ENCODE data around the gene KRTAP5-11.
"Not testable (repeated sequence)": the region's sequence is repeated elsewhere in the genome, so short reads cannot be mapped to it uniquely, and the experiment has no call there.

The KRTAP5-11 gene

DNA sequence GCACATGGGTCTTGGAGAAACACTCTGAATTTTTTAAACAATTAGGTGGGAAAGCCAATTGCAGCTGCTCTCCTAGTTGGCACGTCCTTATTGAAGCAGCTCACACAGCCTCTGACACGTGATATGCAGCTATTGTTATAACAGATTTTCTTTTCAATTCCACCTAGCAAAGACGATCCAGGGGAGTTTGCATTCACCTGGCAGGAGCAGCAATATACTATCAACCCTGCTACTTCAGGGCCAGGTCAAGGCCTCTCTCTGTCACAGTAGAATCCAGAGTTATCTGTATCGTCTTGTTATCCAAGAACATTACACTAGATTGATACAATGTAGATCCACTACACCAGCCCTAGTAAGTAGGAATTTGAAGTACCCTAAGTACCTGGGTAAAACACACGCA is 8.3 kb downstream of the KRTAP5-11 start:
- Mint-ChIP-seq H3K9me3 (no peaks in the 10 kb centered on the region), H3K4me1 (ENCODE audit: low read depth) (no peaks in the 10 kb centered on the region), H3K27me3 (peaks cover 3% of the 10 kb centered on the region), H3K27ac (no peak overlapping the region), H3K36me3 (ENCODE audit: low read depth) (no peaks in the 10 kb centered on the region), H3K4me3 (no peak overlapping the region)
- intact Hi-C loops (cut with micrococcal nuclease) = no loop called here

- no peaks in the 10 kb centered on the region for H3K36me3 Mint-ChIP-seq (ENCODE audit: low read depth)
- peaks cover 1% of the 10 kb centered on the region for H3K27me3 Mint-ChIP-seq
- H3K27ac Mint-ChIP-seq = no peak overlapping the region
- no peaks in the 10 kb centered on the region for H3K4me1 Mint-ChIP-seq (ENCODE audit: low read depth)
- no peaks in the 10 kb centered on the region for H3K9me3 Mint-ChIP-seq
- no peak overlapping the region for H3K4me3 Mint-ChIP-seq
- intact Hi-C loops (cut with micrococcal nuclease) = no loop called here
These were observed 9.9 kb downstream of the KRTAP5-11 start for GRCh38 chr11:71572811-71573210.

GRCh38 chr11:71571101-71571850 is 11.4 kb downstream of the KRTAP5-11 start:
- intact Hi-C loops (cut with micrococcal nuclease); H3K4me1 Mint-ChIP-seq (ENCODE audit: low read depth); H3K4me3 Mint-ChIP-seq; H3K36me3 Mint-ChIP-seq (ENCODE audit: low read depth); H3K27ac Mint-ChIP-seq; H3K9me3 Mint-ChIP-seq; H3K27me3 Mint-ChIP-seq: not testable (repeated sequence)

DNA sequence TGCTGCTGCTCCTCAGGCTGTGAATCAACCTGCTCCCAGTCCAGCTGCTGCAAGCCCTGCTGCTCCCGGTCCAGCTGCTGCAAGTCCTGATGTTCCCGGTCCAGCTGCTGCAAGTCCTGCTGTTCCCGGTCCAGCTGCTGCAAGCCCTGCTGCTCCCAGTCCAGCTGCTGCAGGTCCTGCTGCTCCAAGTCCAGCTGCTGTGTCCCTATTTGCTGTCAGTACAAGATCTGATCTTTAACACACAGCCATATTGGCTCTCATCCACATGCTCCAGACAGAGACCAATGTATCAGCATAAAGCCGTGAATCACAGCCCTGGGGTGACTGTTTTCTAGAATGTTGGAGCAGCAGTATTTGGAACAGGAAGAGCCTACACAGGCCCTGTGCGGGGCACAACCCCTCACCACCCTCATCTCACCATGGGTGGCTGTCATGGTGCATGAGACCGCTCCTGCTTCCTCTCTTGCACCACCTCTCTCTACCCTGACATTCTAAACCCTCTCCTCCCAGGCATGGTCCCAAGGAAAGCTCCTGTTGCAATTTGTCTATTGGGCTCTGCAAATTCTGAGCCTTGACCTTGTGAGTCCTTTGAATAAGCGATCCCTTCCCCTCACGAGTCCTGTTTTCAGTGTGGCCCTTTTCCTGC is 13.8 kb downstream of the KRTAP5-11 start:
- Mint-ChIP-seq H3K4me1 (ENCODE audit: low read depth) (peaks cover 2% of the 10 kb centered on the region), H3K9me3 (no peaks in the 10 kb centered on the region), H3K27me3 (peaks cover 21% of the 10 kb centered on the region), H3K27ac (no peak overlapping the region), H3K4me3 (no peak overlapping the region), H3K36me3 (ENCODE audit: low read depth) (no peaks in the 10 kb centered on the region)
- intact Hi-C loops (cut with micrococcal nuclease) = no loop called here

DNA sequence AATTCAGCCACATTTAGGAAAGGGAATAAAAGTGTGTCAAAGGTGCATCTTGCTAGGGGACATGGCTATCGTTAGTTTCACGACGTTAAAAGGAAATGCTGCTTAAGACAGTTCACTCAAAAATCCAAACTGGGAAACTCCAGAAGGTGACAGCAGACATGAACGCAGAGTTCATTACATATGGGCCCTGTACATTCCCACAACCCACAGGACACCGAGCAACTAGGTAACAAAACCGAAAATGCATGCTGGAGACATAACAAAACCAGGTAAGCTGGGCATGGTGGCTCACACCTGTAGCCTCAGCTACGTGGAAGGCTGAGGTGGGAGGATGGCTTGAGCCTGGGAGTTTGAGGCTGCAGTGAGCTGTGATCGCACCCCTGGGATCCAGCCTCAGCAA is 15.0 kb downstream of the KRTAP5-11 start:
- H3K4me3 Mint-ChIP-seq; H3K27ac Mint-ChIP-seq; H3K9me3 Mint-ChIP-seq; H3K36me3 Mint-ChIP-seq (ENCODE audit: low read depth); intact Hi-C loops (cut with micrococcal nuclease): not testable (repeated sequence)
- Mint-ChIP-seq H3K27me3 (peaks cover 26% of the 10 kb centered on the region), H3K4me1 (ENCODE audit: low read depth) (peaks cover 11% of the 10 kb centered on the region)

DNA sequence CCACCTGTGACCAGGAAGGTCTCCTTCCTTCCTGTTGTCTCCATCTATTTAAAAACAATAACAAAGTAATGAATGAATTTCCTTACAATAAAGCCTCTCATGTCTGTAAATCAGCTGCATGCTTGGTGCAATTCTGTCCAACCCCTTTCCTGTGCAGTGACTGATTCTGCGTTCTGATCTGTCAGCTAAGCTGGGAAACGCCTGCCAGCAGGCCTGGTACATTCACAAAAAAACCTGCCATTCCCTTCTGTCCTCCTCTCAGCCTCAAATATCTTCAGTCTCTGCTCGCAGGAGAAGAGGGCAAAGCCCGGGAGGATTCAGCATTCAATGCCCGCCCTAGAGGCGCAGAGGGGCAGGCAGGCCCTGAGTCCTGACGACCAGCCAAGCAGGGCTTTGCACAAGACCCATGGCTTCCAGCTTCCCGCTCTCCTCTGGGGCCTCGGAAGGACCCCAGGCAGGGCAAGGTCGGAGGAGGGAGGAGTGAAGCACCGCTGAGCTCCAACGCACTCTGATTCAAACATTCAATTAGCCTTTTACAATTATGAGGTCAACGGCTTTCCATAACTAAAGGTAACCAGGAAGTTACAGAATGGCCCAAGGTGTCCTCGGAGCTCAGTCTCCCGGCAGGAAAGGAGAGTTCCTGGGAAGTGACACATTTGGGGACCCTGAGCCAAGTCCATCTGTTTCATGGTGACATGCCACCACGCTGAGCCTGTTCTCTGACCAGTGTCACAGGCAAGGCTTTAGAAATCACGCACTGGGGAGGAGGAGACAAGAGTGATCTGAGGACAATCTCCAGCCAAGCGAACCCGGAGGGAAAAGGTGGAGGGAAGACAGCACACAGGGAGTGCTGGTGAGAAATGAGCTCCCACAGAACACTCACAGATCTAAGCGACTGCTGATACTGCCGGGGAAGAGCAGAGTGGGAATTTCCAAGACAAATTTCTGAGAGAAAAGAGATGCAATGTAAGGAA is 15.8 kb downstream of the KRTAP5-11 start:
- H3K27me3 Mint-ChIP-seq = peaks cover 25% of the 10 kb centered on the region
- H3K9me3 Mint-ChIP-seq, H3K27ac Mint-ChIP-seq: not testable (repeated sequence)

DNA sequence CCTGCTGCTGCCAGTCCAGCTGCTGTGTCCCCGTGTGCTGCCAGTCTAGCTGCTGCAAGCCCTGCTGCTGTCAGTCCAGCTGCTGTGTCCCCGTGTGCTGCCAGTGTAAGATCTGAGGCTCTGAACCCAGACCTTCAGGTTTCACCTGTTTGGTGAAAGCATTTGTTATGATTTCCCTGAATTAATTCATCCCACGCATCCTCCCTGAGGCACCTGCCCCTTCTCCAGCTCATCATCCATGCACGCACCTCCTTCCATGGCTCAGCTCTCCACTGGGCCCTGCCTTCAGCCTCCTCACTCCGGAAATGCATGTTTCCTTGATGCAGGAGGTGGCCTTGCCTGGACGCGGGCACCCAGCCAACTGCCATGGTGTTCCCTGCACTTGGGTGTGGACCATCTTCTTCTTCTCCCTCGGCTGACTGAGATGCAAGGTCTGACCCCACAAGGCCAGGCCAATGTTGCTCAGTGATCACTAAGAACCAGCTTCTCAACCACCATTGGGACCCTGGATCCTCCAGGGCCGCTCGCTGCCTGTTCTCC is 16.5 kb downstream of the KRTAP5-11 start:
- no peak overlapping the region for H3K27ac Mint-ChIP-seq
- peaks cover 30% of the 10 kb centered on the region for H3K27me3 Mint-ChIP-seq
- H3K4me3 Mint-ChIP-seq = no peak overlapping the region
- intact Hi-C loops (cut with micrococcal nuclease) = no loop called here
- no peaks in the 10 kb centered on the region for H3K9me3 Mint-ChIP-seq
- H3K4me1 Mint-ChIP-seq (ENCODE audit: low read depth) = peaks cover 11% of the 10 kb centered on the region
- no peaks in the 10 kb centered on the region for H3K36me3 Mint-ChIP-seq (ENCODE audit: low read depth)

More for the DNA sequence above, 15.8 kb downstream of the KRTAP5-11 start:
- H3K4me3 Mint-ChIP-seq; intact Hi-C loops (cut with micrococcal nuclease); H3K36me3 Mint-ChIP-seq (ENCODE audit: low read depth): not testable (repeated sequence)
- peaks cover 11% of the 10 kb centered on the region for H3K4me1 Mint-ChIP-seq (ENCODE audit: low read depth)

DNA sequence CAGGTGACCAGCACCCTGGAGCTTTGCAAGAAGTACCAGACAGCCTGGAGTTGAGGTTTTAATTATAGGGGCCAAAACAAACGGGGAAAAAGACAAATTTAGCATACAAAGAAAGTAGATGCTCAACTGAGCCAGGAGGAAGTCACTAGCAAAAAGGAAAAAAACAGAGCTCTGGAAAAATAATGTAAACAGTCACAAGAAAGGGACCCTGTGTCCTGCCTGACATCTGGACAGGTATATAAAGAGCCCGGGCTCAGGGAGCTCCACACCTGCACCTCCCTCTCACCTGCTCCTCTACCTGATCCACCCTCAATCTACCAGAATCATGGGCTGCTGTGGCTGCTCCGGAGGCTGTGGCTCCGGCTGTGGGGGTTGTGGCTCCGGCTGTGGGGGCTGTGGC is 17.4 kb downstream of the KRTAP5-11 start, which contains the start of gene KRTAP5-10:
Gene KRTAP5-10, plus strand, starts transcription at position 301 of the 400 bp plus-strand sequence. Its CDS starts 25 bp downstream, at position 326.
- H3K27ac Mint-ChIP-seq = no peak within 1 kb of the TSS
- no peaks in the 10 kb centered on the region for H3K36me3 Mint-ChIP-seq (ENCODE audit: low read depth)
- H3K4me3 Mint-ChIP-seq = no peak within 1 kb of the TSS
- peaks cover 30% of the 10 kb centered on the region for H3K27me3 Mint-ChIP-seq
- H3K9me3 Mint-ChIP-seq = no peaks in the 10 kb centered on the region
- peaks cover 11% of the 10 kb centered on the region for H3K4me1 Mint-ChIP-seq (ENCODE audit: low read depth)
- intact Hi-C loops (cut with micrococcal nuclease) = no loop called here

- Mint-ChIP-seq H3K27me3 (peaks cover 32% of the 10 kb centered on the region), H3K4me3 (no peak overlapping the region), H3K4me1 (ENCODE audit: low read depth) (peaks cover 11% of the 10 kb centered on the region), H3K27ac (no peak overlapping the region), H3K36me3 (ENCODE audit: low read depth) (no peaks in the 10 kb centered on the region), H3K9me3 (no peaks in the 10 kb centered on the region)
- intact Hi-C loops (cut with micrococcal nuclease) = no loop called here
These were observed 18.2 kb downstream of the KRTAP5-11 start for GRCh38 chr11:71564430-71564829.

DNA sequence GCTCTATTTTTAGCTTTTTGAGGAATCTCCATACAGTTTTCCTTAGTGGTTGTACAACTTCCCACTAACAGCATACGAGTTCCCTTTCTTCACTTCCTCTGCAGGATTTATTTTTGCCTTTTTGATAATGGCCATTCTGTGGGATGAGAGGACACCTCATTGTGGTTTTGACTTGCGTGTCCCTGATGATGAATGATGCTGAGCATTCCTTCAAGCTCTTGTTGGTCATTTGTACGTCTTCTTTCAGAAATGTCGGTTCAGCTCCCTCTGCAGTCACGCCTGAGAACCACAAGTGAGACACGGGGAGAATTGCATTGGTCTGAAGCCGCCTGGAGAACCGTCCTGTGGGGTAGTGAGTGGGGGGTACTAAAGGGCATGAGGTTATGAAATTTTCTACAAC is 19.3 kb downstream of the KRTAP5-11 start:
- intact Hi-C loops (cut with micrococcal nuclease) = no loop called here
- no peak overlapping the region for H3K4me3 Mint-ChIP-seq
- peaks cover 11% of the 10 kb centered on the region for H3K4me1 Mint-ChIP-seq (ENCODE audit: low read depth)
- no peak overlapping the region for H3K27ac Mint-ChIP-seq
- H3K36me3 Mint-ChIP-seq (ENCODE audit: low read depth) = no peaks in the 10 kb centered on the region
- peaks cover 37% of the 10 kb centered on the region for H3K27me3 Mint-ChIP-seq
- no peaks in the 10 kb centered on the region for H3K9me3 Mint-ChIP-seq

DNA sequence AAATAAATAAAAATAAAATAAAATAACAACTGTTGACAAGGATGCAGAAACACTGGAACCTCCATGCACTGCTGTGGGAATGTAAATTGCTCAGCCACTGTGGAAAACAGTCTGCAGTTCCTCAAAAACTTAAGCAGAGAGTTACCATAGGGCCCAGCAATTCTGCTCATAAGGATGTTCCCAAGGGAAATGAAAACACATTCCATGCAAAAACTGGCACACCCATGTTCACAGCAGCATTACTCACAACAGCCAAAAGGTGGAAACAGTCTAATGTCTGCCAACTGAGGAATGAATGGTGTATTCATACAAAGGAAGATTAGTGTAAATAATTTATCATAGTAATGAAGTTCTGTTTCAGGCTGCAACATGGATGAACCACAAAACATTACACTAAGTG is 20.6 kb downstream of the KRTAP5-11 start:
- peaks cover 35% of the 10 kb centered on the region for H3K27me3 Mint-ChIP-seq
- peaks cover 11% of the 10 kb centered on the region for H3K4me1 Mint-ChIP-seq (ENCODE audit: low read depth)
- intact Hi-C loops (cut with micrococcal nuclease) = no loop called here
- no peak overlapping the region for H3K4me3 Mint-ChIP-seq
- no peak overlapping the region for H3K27ac Mint-ChIP-seq
- H3K36me3 Mint-ChIP-seq (ENCODE audit: low read depth) = no peaks in the 10 kb centered on the region
- no peaks in the 10 kb centered on the region for H3K9me3 Mint-ChIP-seq

GRCh38 chr11:71558996-71559395 is 23.7 kb downstream of the KRTAP5-11 start:
- Mint-ChIP-seq H3K4me1 (ENCODE audit: low read depth) (peaks cover 10% of the 10 kb centered on the region), H3K9me3 (no peaks in the 10 kb centered on the region), H3K27me3 (peaks cover 20% of the 10 kb centered on the region), H3K27ac (no peak overlapping the region), H3K4me3 (no peak overlapping the region), H3K36me3 (ENCODE audit: low read depth) (no peaks in the 10 kb centered on the region)
- intact Hi-C loops (cut with micrococcal nuclease) = no loop called here

DNA sequence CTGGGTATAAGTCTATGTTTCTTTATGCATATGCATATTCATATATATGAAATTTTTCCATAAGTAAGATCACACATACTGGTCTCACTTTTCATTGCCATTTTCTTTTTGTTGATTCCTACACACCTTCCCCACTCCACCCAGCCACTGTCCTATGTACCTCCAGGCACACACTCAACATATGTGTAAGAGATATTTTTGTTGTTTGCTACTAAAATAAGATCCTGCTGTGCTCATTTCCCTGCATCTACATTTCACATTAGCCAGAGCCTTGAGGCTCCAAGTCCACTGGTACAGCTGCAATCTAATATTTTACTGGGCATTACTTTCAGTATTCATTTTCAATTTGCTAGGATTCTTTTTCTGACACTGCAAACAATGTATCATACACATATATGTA is 25.4 kb downstream of the KRTAP5-11 start:
- Mint-ChIP-seq H3K27me3 (peaks cover 15% of the 10 kb centered on the region), H3K9me3 (no peaks in the 10 kb centered on the region)

More for the DNA sequence above, 25.4 kb downstream of the KRTAP5-11 start:
- intact Hi-C loops (cut with micrococcal nuclease) = no loop called here
- Mint-ChIP-seq H3K4me3 (no peak overlapping the region), H3K27ac (no peak overlapping the region), H3K4me1 (ENCODE audit: low read depth) (no peaks in the 10 kb centered on the region), H3K36me3 (ENCODE audit: low read depth) (no peaks in the 10 kb centered on the region)
